GM21526 (cell line): ENCODE data around the gene MCCC2.
"Not testable (repeated sequence)": the region's sequence is repeated elsewhere in the genome, so short reads cannot be mapped to it uniquely, and the experiment has no call there.

Source experiments
- ATAC-seq: cut with Tn5 transposase; IDR thresholded peaks from one replicate; pipeline ENCODE4 v1.9.1; 2021; ENCODE audit warnings: moderate library complexity; ENCODE audit not compliant: unreplicated experiment, low FRiP score

The MCCC2 gene

GRCh38 chr5:71596169-71596568 is 9.0 kb downstream of the MCCC2 start:
- ATAC-seq = no peak

DNA sequence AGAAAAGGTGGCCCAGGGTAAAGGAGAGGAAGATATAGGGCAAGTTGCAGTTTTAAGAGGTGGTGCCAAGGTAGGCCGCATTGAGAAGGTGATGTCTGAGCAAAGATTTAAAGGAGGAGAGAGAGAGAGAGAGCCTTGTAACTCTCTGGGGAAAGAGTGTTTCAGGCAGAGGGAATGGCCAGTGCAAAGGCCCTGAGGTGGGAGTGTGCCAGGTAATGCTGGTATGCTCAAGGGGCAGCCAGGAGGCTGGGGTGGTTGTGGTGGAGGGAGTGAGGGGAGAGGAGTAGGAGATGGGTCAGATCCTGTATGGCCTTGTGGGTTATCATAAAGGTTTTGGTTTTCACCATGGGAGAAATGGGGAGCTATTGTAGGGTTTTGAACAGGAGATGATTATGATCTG is 9.9 kb downstream of the MCCC2 start:
- no peak for ATAC-seq

DNA sequence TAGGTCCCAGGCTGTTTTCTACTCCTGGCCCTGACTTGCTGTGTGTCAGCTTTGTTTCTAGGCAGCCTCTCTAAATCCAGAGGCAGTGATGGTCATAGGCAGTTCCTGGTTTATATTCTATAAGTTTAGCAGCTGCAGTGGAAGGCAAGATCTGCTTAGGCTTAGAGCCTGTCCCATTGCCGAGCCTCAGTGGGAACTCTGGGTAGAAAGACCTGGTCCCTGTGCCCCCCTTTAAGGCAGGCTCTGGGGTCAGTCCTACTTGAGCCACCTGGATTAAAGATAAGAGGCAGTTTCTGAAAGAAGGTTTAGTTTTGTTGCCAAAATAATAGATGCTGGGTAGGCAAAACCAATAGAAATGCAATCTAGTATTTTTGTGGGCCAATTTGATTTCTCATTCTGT is 13.6 kb downstream of the MCCC2 start:
- no peak for ATAC-seq

DNA sequence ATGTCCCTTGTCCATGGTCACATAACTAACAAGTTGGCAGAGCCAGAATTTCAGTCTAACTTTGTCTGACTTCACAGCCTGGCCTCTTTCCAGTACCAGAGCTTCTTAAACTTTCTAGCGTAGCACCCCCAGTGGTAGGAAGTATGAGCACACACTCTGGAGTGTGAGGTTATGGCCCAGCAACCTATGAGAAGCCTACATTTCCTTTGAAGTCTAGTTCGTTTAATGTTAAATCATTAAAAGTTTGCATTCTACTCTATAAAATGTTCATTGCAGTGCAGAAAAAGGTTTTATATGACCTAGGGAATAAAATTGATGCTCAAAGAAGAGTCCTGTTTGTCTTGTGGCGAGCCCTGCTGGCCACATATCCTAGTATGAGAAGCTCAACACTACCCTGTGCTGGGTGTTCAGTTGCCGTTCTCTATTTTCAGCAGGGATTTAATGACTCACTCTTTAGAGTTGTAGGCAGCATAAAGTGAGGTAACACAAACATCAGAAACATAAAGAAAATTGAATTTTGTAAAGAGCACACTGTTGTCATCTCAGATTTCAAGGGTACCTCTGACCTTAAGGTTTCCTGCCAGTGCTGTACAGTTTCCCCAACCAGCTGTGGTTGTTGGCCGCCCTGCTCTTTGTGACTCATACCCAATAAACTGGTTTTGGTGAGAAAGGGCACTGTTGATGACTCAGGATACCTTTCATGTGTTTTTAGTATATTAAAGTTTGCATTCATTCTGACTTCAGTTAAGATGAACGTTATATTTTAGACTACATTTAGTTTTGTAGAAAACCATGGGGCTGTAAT is 14.3 kb downstream of the MCCC2 start:
- ATAC-seq = peak; percentile 91

DNA sequence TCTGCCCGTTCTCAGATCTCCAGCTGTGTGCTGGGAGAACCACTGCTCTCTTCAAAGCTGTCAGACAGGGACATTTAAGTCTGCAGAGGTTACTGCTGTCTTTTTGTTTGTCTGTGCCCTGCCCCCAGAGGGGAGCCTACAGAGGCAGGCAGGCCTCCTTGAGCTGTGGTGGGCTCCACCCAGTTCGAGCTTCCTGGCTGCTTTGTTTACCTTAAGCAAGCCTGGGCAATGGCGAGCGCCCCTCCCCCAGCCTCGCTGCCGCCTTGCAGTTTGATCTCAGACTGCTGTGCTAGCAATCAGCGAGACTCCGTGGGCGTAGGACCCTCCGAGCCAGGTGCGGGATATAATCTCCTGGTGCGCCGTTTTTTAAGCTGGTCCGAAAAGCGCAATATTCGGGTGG is 22.8 kb downstream of the MCCC2 start:
- ATAC-seq = not testable (repeated sequence)

- ATAC-seq = no peak
Measured at GRCh38 chr5:71615809-71616208, 28.7 kb downstream of the MCCC2 start.

DNA sequence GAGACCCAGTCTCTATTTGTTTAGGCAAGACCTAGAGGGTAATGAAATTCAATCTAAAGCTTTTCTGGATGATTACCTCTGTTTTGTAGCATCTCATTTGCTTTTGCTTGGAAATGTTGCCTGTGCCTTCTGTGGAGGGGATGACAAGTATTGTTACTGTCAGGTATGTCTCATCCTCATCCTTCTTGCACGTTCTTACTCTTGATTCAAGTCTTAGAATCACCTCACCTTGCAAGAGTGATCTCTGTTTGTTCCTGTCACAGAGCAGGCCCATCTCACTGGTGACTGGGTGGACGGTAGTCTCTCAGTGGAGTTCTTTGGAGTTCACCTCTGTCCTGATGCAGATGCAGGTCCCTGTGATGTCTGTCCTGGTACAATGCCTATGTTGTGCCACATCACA is 33.5 kb downstream of the MCCC2 start:
- no peak for ATAC-seq

- no peak for ATAC-seq
Measured at GRCh38 chr5:71621268-71621667, 34.1 kb downstream of the MCCC2 start.

DNA sequence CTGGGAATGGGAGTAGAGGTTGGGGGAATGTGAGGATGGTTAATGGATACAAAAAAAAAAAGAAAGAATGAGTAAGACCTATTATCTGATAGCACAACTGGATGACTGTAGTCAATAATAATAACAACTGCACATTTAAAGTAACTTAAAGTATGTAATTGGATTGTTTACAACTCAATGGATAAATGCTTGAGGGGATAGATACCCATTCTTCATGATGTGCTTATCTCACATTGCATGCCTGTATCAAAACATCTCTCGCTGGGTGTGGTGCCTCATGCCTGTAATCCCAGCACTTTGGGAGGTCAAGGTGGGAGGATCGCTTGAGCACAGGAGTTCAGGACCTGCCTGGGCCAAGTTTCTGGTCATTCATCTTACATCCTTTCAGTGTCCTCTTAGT is 34.6 kb downstream of the MCCC2 start:
- ATAC-seq = no peak

GRCh38 chr5:71623221-71623794 is 36.2 kb downstream of the MCCC2 start:
- no peak for ATAC-seq

- no peak for ATAC-seq
Measured at GRCh38 chr5:71629950-71630349, 42.8 kb downstream of the MCCC2 start.

DNA sequence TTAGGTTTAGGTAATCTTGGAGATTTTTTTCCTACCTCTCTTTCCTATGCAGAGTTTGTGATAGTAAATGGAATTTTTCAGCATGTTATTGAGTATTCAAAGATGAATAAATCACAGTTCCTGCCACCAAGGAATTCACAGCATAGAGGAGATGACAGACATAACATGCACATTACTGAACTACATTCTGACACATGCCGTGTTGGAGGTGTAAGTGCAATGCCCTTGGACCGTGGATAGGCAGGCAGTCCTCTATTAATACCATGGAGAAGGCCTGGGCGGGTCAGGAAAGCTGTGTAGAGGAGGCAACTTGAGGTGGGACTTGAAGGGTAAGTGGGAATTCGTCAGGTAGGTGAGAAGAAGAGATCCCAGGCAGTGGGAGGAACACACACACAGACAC is 43.9 kb downstream of the MCCC2 start:
- ATAC-seq = no peak

DNA sequence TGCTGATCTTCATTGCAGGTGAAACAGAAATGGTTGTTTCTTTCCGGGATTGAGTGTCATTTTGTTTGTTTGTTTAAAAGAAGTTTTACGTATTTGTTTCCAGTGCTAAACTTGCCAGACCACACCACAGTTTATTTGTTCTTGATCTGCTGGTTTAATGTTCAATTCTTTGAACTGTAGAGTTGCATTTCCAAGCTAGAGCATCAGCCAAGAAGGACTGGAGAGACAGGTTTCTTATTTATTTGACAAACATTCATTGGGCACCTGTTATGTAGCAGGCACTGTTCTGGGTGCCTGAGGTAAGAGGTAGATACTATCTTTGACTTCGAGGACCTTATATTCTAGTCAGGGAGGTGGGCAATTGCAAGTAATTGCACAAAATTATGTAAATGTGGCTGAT is 45.0 kb downstream of the MCCC2 start:
- ATAC-seq = no peak

GRCh38 chr5:71633255-71634155 is 46.4 kb downstream of the MCCC2 start:
- ATAC-seq = no peak

DNA sequence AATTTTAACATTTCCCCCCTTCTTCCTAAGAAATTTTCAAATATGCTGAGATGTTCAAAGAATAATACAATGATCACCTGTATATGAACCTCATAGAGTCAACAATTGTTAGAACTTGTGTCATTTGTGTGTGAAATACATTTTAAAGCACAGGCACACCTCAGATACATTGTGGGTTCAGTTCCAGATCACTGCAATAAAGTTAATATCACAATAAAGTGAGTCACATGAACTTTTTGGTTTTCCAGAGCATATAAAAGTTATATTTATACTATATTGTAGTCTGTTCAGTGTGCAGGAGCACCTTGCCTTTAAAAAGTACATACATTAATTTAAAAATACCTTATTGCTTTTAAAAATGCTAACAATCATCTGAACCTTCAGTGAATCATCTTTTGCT is 50.0 kb downstream of the MCCC2 start:
- ATAC-seq = no peak

- no peak for ATAC-seq
Measured at GRCh38 chr5:71640408-71640807, 53.3 kb downstream of the MCCC2 start.

GRCh38 chr5:71645030-71645429 is 57.9 kb downstream of the MCCC2 start:
- ATAC-seq = no peak

- ATAC-seq = not testable (repeated sequence)
Measured at GRCh38 chr5:71650940-71651339, 63.8 kb downstream of the MCCC2 start.

- ATAC-seq = no peak
Measured at GRCh38 chr5:71651579-71651978, 64.4 kb downstream of the MCCC2 start.

DNA sequence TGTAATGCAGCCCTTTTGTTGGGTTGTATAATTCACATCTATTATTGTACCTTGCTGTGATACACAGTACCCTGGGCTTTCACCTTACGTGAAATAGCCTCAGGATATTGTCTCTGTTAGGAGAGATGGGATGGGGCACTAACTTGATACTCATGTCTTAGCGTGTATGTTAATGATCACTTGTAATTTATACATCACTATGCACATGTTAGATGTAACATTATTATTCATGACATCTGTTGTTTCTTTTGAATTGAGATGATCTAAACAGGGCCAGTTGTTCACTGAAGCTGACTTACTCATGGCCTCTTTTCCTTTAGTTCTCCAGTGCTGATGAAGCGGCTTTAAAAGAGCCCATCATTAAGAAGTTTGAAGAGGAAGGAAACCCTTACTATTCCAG is 65.2 kb downstream of the MCCC2 start:
- ATAC-seq = no peak

GRCh38 chr5:71652803-71653543 is 65.8 kb downstream of the MCCC2 start:
- no peak for ATAC-seq
